ENCODE data around the gene SPATA33.
"Not testable (repeated sequence)": the region's sequence is repeated elsewhere in the genome, so short reads cannot be mapped to it uniquely, and the experiment has no call there.

SPATA33 gene

GRCh38 chr16:89629827-89630610 lies 27.6 kb upstream of the SPATA33 start:
- no peak for DNase-seq

GRCh38 chr16:89633064-89633631 lies 24.5 kb upstream of the SPATA33 start:
- DNase-seq: no peak

- DNase-seq: not testable (repeated sequence)
These were observed 22.9 kb upstream of the SPATA33 start for GRCh38 chr16:89634463-89635385.

GRCh38 chr16:89636663-89637062 lies 21.0 kb upstream of the SPATA33 start:
- no peak for DNase-seq

GRCh38 chr16:89637379-89637778 lies 20.3 kb upstream of the SPATA33 start:
- no peak for DNase-seq

GRCh38 chr16:89638455-89638854 lies 19.2 kb upstream of the SPATA33 start:
- DNase-seq: no peak

- DNase-seq: no peak
These were observed 18.3 kb upstream of the SPATA33 start for GRCh38 chr16:89639385-89639784.

GRCh38 chr16:89641458-89642119 lies 16.0 kb upstream of the SPATA33 start:
- DNase-seq: no peak

GRCh38 chr16:89642574-89642973 lies 15.1 kb upstream of the SPATA33 start:
- DNase-seq: no peak

GRCh38 chr16:89643769-89644300 lies 13.8 kb upstream of the SPATA33 start:
- DNase-seq: no peak

- DNase-seq: no peak
These were observed 12.5 kb upstream of the SPATA33 start for GRCh38 chr16:89645122-89645521.

- no peak for DNase-seq
These were observed 11.4 kb upstream of the SPATA33 start for GRCh38 chr16:89646270-89646669.

- DNase-seq: no peak
These were observed 10.7 kb upstream of the SPATA33 start for GRCh38 chr16:89646906-89647305.

GRCh38 chr16:89651584-89651983 lies 6.1 kb upstream of the SPATA33 start:
- DNase-seq: no peak

- DNase-seq: no peak
These were observed 3.9 kb upstream of the SPATA33 start for GRCh38 chr16:89653656-89654295.

- no peak for DNase-seq
These were observed 2.5 kb upstream of the SPATA33 start for GRCh38 chr16:89655062-89655643.

- DNase-seq: no peak
These were observed 1.1 kb upstream of the SPATA33 start for GRCh38 chr16:89656435-89657121.

- DNase-seq: no peak
These were observed 714 bp downstream of the SPATA33 start for GRCh38 chr16:89658221-89658879.

GRCh38 chr16:89660146-89660545 lies 2.5 kb downstream of the SPATA33 start:
- no peak for DNase-seq

- no peak for DNase-seq
These were observed 3.6 kb downstream of the SPATA33 start for GRCh38 chr16:89661215-89661614.

GRCh38 chr16:89664238-89664637 lies 6.6 kb downstream of the SPATA33 start:
- DNase-seq: not testable (repeated sequence)

Data from NCI-H748 treated with DMSO at 0.1 percent for 48 hours (cell line).